ENCODE measurements around the gene CNOT3. TPM values are rescaled to one million over a fixed set of nuclear protein-coding genes. Genes with fewer than 3 reads are reported as not detected.

CNOT3 gene
- total RNA-seq, 1 donor from 2014 or later: 39.4 TPM

- intact Hi-C loops (cut with DNase I): no loop called here
- Histone ChIP-seq H3K4me1 (peaks cover 4% of the 10 kb centered on the region), H3K27me3 (no peaks in the 10 kb centered on the region), H3K4me3 (peak within 1 kb of the TSS; percentile 49), H3K27ac (peak within 1 kb of the TSS; percentile 56), H3K9me3 (no peaks in the 10 kb centered on the region), H3K36me3 (no peaks in the 10 kb centered on the region)
- peak; percentile 94 for ATAC-seq
- TF ChIP-seq CTCF (IDR thresholded peaks at IDR 0.05): peak; percentile 25
- peak; percentile 88 for DNase-seq
Observed at GRCh38 chr19:54172471-54173358, 35.2 kb downstream of the CNOT3 start, which contains the start of gene TMC4. TSS of gene TMC4 (minus strand) at chr19:54173160. CDS start at chr19:54173117, 43 bp downstream.

- Histone ChIP-seq H3K9me3 (no peaks in the 10 kb centered on the region), H3K4me3 (no peak overlapping the region), H3K27ac (no peak overlapping the region), H3K27me3 (no peaks in the 10 kb centered on the region), H3K4me1 (peaks cover 1% of the 10 kb centered on the region), H3K36me3 (no peaks in the 10 kb centered on the region)
- TF ChIP-seq CTCF (IDR thresholded peaks at IDR 0.05): no peak
- intact Hi-C loops (cut with DNase I): no loop called here
- DNase-seq (no peak), ATAC-seq (no peak)
Observed at GRCh38 chr19:54173359-54173699, 35.8 kb downstream of the CNOT3 start.

- no peak overlapping the region for H3K4me3 ChIP-seq
- no peak overlapping the region for H3K27ac ChIP-seq
- ATAC-seq (no peak), DNase-seq (no peak)
- no peak for TF ChIP-seq CTCF (IDR thresholded peaks at IDR 0.05)
- intact Hi-C loops (cut with DNase I): no loop called here
- H3K36me3 ChIP-seq: no peaks in the 10 kb centered on the region
- H3K4me1 ChIP-seq: no peaks in the 10 kb centered on the region
- no peaks in the 10 kb centered on the region for H3K9me3 ChIP-seq
- no peaks in the 10 kb centered on the region for H3K27me3 ChIP-seq
Observed at GRCh38 chr19:54173951-54174834, 36.6 kb downstream of the CNOT3 start.

- Histone ChIP-seq H3K27me3 (no peaks in the 10 kb centered on the region), H3K36me3 (peaks cover 5% of the 10 kb centered on the region), H3K9me3 (no peaks in the 10 kb centered on the region), H3K4me3 (no peak overlapping the region), H3K4me1 (no peaks in the 10 kb centered on the region), H3K27ac (no peak overlapping the region)
- no peak for TF ChIP-seq CTCF (IDR thresholded peaks at IDR 0.05)
- intact Hi-C loops (cut with DNase I): no loop called here
- ATAC-seq: peak; percentile 80
- DNase-seq: no peak
Observed at GRCh38 chr19:54178581-54179261, 41.2 kb downstream of the CNOT3 start.

GRCh38 chr19:54179262-54179852 is 41.8 kb downstream of the CNOT3 start:
- Histone ChIP-seq H3K27ac (no peak overlapping the region), H3K36me3 (peaks cover 6% of the 10 kb centered on the region), H3K4me3 (no peak overlapping the region), H3K4me1 (no peaks in the 10 kb centered on the region), H3K9me3 (no peaks in the 10 kb centered on the region), H3K27me3 (no peaks in the 10 kb centered on the region)
- TF ChIP-seq CTCF (IDR thresholded peaks at IDR 0.05): no peak
- intact Hi-C loops (cut with DNase I): no loop called here
- DNase-seq (no peak), ATAC-seq (no peak)

Data from upper lobe of right lung (tissue), 1 donor.